WI38 (cell line): ENCODE results near the gene B4GALT1.

Experiments used
- H3K4me3 ChIP-seq: 2 replicates; pipeline ENCODE4 v1.5.1; 2011; ENCODE audit warnings: low read depth, mild to moderate bottlenecking, control low read depth, low read length
- CTCF ChIP-seq: IDR thresholded peaks from 2 replicates; pipeline ENCODE4 v1.5.1; 2012; ENCODE audit warnings: low read depth, mild to moderate bottlenecking, control low read depth, low read length

The B4GALT1 gene

DNA sequence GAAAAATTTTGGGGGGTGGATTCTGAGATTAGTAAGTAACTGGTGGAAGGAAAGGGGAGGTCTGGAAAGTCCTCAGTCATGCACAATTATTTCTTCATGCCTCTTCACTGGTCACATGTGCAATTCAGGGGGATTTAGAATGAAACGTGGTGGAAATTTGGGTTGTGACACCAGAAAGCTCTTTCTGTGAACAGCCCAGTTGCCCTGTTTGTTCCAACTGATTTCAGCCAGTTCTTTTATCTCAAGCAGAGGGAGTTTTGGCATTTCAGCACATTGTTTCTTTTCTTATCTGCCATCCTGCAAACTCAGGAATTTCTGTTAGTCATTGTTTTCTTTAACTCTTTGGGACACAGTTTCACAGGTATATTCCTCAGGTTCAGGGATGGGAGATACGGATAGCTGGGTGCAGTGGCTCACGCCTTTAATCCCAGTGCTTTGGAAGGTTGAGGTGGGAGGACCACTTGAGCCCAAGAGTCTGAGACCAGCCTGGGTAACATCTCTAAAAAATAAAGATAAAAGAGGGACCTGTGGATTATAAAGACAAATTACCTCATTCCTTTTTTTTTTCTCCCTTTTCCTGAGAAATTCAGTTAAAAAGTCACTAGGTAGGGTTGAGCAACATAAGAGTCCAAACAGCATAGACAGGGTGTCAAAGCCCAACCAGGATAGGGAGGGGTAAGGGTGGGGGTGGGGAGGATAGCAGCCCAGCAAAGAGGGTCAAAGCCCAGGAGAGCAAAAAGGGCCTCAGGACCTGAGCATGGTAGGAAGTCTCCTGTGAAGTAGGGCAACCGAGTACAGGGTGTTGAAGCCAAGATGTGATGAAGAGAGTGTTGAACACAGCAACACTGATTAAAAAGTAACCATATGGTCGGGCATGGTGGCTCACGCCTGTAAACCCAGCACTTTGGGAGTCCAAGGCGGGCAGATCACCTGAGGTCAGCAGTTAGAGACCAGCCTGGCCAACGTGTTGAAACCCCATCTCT is 5.4 kb upstream of the B4GALT1 start:
- TF ChIP-seq CTCF: no peak
- no peak overlapping the region for H3K4me3 ChIP-seq

- TF ChIP-seq CTCF: no peak
Observed at GRCh38 chr9:33170464-33171415, 3.6 kb upstream of the B4GALT1 start.

DNA sequence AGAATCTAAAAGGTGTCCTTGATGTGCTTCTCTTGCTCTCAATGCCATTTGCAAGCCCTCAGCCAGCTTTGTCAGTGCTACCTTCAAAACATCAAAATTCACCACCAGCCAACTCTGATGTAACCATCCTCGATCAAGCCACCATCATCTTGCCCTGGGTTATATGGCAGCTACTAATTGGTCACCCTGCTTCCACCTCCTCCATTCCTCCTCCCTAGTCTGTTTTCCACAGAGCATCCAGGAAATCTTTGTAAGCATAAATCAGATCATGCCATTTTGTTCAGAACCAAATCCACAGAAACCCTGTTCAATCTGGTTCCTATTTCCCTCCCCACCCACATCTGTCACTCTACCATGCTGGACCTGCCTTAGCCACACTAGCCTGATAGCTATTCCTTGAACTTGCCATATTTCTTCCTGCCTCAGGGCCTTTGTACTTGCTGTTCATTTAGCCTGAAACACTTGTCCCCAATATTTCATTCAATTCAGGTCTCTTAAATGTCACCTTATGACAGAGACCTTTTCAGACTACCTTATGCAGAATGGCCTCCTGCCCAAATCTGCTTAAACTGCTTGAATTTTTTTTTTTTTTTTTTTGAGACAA is 1.9 kb upstream of the B4GALT1 start:
- no peak for TF ChIP-seq CTCF
- H3K4me3 ChIP-seq: no peak overlapping the region

More at GRCh38 chr9:33170464-33171415, 3.6 kb upstream of the B4GALT1 start:
- H3K4me3 ChIP-seq: no peak overlapping the region

DNA sequence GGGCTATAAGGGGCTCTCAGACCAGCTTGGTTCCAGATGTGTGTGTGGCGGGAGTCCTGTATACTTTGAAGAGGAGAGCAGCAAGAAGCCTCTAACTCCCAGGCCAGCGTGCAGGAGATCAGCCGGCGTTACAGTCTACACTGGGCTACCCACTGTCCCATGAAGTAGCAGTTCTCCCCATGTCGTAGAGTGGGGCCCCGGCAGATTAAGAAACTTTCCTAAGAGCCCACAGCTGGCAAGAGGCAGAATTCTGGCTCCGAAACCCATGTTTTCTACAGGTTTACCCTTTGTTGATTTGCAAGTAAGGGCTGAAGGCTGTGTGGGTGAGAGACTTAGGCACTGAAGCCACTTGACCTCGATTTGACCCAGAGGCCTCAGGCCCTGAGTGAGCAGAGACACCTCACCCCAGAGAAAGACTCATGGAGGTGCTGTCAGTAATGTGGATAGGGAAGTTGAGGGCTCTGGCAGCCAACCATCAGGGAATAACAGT is 881 bp upstream of the B4GALT1 start:
- no peak for TF ChIP-seq CTCF

DNA sequence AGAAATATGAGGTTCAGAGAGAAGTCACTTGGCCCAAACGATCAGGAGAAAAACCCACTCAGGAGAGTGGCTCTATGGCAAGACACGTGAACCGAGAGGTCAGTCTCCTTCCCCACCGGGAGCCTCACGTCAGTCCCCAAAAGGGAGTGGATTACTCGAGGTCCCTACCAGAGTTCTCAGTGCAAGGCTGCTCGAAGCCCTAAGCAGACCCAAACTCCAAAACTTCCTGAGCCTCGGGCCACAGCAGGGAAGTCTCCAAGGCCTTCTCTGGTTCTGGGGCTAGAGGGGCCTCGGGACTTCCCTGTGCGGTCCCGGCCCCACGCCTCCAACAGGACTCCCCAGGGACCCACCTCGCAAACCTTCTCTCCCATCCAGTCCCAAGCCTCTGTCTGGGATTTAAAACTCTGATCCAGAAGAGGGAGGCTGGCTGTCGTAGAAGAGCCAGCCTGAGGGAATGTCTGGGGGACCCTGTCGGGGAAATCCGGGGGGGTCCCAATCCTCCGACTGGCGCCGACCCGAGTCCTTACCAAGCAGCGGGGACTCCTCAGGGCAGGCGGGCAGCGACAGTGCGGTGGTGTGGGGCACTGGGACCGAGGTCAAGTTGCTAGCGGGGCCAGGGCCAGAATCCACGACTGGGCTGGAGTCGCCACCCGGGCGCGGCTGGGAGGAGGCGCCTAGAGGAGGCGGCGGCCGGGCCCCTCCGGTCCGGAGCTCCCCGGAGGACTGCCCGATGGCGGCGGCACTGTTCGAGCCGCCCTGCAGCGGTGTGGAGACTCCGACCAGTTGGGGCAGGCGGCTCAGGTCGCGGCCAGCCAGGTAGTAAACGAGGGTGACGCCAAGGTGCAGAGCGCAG is 679 bp downstream of the B4GALT1 start:
- peak overlapping the region; percentile 80 for H3K4me3 ChIP-seq
- TF ChIP-seq CTCF: no peak

More for the DNA sequence above, 881 bp upstream of the B4GALT1 start:
- H3K4me3 ChIP-seq: peak overlapping the region; percentile 55

GRCh38 chr9:33165263-33166151 is 1.6 kb downstream of the B4GALT1 start:
- no peak for TF ChIP-seq CTCF
- H3K4me3 ChIP-seq: peak overlapping the region; percentile 80

DNA sequence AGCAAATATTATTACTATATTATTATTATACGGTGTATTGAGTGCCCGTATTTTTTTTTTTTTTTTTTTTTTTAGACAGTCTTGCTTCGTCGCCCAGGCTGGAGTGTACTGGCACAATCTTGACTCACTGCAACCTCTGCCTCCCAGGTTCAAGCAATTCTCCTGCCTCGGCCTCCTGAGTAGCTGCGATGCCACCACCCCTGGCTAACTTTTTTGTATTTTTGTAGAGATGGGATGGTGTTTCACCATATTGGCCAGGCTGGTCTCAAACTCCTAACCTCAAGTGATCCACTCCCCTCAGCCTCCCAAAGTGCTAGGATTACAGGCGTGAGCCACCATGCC is 2.2 kb downstream of the B4GALT1 start:
- H3K4me3 ChIP-seq: peak overlapping the region; percentile 80
